SU-DHL-6 (cell line): ENCODE results near the gene BRICD5.

ENCODE experiments used
- CTCF ChIP-seq: fragments of 200-600 bp; sonication (generic); IDR thresholded peaks from one replicate; pipeline ENCODE4 v1.5.1; 2017; ENCODE audit warnings: antibody characterized with exemption, mild to moderate bottlenecking, low read length, moderate library complexity; ENCODE audit not compliant: insufficient read depth, poor library complexity, severe bottlenecking
- EZH2phosphoT487 ChIP-seq: fragments of 200-600 bp; sonication (generic), shearing (Covaris generic); conservative IDR thresholded peaks from 2 replicates; pipeline ENCODE4 v1.6.1; 2018; ENCODE audit warnings: mild to moderate bottlenecking, antibody characterized with exemption, low read length, moderate library complexity, mixed read lengths

GRCh38 chr16:2208772-2209171, 1.9 kb downstream of the BRICD5 start:
- TF ChIP-seq CTCF, result no peak
- no peak for TF ChIP-seq EZH2phosphoT487
